HEK293 (cell line): Measurements from ENCODE around the gene MAML2.

Experiments
- ATF2 ChIP-seq: fragments of 450-650 bp; formaldehyde crosslinking; IDR thresholded peaks from 2 replicates; pipeline ENCODE4 v1.5.1; 2016; ENCODE audit warnings: missing biosample characterization, missing genetic modification characterization, low read depth
- PATZ1 ChIP-seq: fragments of 450-650 bp; formaldehyde crosslinking; IDR thresholded peaks from 2 replicates; pipeline ENCODE4 v1.5.1; 2016; ENCODE audit warnings: missing biosample characterization, missing genetic modification characterization
- ZBTB1 ChIP-seq: fragments of 450-650 bp; formaldehyde crosslinking; IDR thresholded peaks from 2 replicates; pipeline ENCODE4 v1.5.1; 2016; ENCODE audit warnings: missing biosample characterization, missing genetic modification characterization
- ZNF184 ChIP-seq: fragments of 450-650 bp; IDR thresholded peaks from 2 replicates; pipeline ENCODE4 v1.5.1; 2018; ENCODE audit warnings: missing biosample characterization, mild to moderate bottlenecking, missing genetic modification characterization
- ZNF398 ChIP-seq: fragments of 450-650 bp; formaldehyde crosslinking; IDR thresholded peaks from 2 replicates; pipeline ENCODE4 v1.5.1; 2017; ENCODE audit warnings: missing biosample characterization, missing genetic modification characterization

- TF ChIP-seq ZNF398 (tag by site-specific recombination) (no peak), PATZ1 (tag by site-specific recombination) (no peak), ATF2 (no peak), ZNF184 (no peak), ZBTB1 (tag by site-specific recombination) (no peak)
Observed at GRCh38 chr11:96044311-96044710, 298.7 kb downstream of the MAML2 start.
